GM18867 (cell line): ENCODE measurements around the gene SRSF3.
A peak's percentile ranks its signal among the peaks of the same experiment; 100 is the strongest.
"Not testable (repeated sequence)": the region's sequence is repeated elsewhere in the genome, so short reads cannot be mapped to it uniquely, and the experiment has no call there.

ENCODE experiments used
- ATAC-seq: cut with Tn5 transposase; IDR thresholded peaks from one replicate; pipeline ENCODE4 v1.9.1; 2021; ENCODE audit warnings: mild to moderate bottlenecking, moderate library complexity; ENCODE audit not compliant: unreplicated experiment

SRSF3 gene

GRCh38 chr6:36594029-36594815 lies at the start of gene SRSF3:
TSS of gene SRSF3 (plus strand) at chr6:36594362. CDS start at chr6:36596763, 2,401 bp downstream.
- ATAC-seq, result peak; percentile 81

GRCh38 chr6:36545767-36546307 lies 48.3 kb upstream of the SRSF3 start:
- no peak for ATAC-seq

GRCh38 chr6:36546308-36546919 lies 47.7 kb upstream of the SRSF3 start:
- no peak for ATAC-seq

- peak; percentile 73 for ATAC-seq
Measured at GRCh38 chr6:36546920-36547645, 47.1 kb upstream of the SRSF3 start, which contains the start of gene STK38. TSS of gene STK38 (minus strand) at chr6:36547479. CDS start at chr6:36540202, 7,277 bp downstream.

GRCh38 chr6:36547646-36548400 lies 46.3 kb upstream of the SRSF3 start:
- no peak for ATAC-seq

GRCh38 chr6:36548401-36548743 lies 45.8 kb upstream of the SRSF3 start:
- ATAC-seq, result no peak

- no peak for ATAC-seq
Measured at GRCh38 chr6:36550473-36551000, 43.6 kb upstream of the SRSF3 start.

- ATAC-seq, result no peak
Measured at GRCh38 chr6:36555750-36556252, 38.4 kb upstream of the SRSF3 start.

- ATAC-seq, result no peak
Measured at GRCh38 chr6:36556281-36556680, 37.9 kb upstream of the SRSF3 start.

- no peak for ATAC-seq
Measured at GRCh38 chr6:36559011-36559793, 35.0 kb upstream of the SRSF3 start.

GRCh38 chr6:36560822-36561221 lies 33.3 kb upstream of the SRSF3 start:
- no peak for ATAC-seq

- no peak for ATAC-seq
Measured at GRCh38 chr6:36563237-36563927, 30.8 kb upstream of the SRSF3 start.

- no peak for ATAC-seq
Measured at GRCh38 chr6:36563928-36564284, 30.3 kb upstream of the SRSF3 start.

- no peak for ATAC-seq
Measured at GRCh38 chr6:36566418-36566905, 27.7 kb upstream of the SRSF3 start.

- no peak for ATAC-seq
Measured at GRCh38 chr6:36570264-36570663, 23.9 kb upstream of the SRSF3 start.

- ATAC-seq, result no peak
Measured at GRCh38 chr6:36571122-36572043, 22.8 kb upstream of the SRSF3 start.

GRCh38 chr6:36572353-36573311 lies 21.5 kb upstream of the SRSF3 start:
- ATAC-seq, result not testable (repeated sequence)
